ENCODE data around the gene DYTN.

Gene DYTN

DNA sequence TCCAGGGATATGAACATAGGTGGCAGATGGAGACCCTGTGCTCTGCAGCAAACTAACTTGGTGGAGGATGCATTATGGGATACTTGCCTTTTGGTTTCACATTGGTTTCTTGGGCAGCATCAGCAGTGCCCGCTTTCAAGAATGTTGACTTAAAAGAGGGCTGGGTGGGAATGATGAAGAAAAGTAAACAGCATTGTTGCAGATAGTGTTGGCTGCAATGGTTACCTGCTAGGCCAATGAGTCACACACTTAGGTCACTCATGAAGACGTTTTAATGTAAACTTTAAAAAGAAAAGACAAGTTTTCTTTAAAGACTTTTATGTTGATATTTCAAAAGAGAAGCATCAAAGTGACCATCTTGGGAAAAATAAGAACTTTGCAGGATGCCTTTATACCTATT is 102.0 kb downstream of the DYTN start:
- DNase-seq (ENCODE audit: extremely low read depth in 1 of 2, low read depth in 1 of 2) = no peak

DNA sequence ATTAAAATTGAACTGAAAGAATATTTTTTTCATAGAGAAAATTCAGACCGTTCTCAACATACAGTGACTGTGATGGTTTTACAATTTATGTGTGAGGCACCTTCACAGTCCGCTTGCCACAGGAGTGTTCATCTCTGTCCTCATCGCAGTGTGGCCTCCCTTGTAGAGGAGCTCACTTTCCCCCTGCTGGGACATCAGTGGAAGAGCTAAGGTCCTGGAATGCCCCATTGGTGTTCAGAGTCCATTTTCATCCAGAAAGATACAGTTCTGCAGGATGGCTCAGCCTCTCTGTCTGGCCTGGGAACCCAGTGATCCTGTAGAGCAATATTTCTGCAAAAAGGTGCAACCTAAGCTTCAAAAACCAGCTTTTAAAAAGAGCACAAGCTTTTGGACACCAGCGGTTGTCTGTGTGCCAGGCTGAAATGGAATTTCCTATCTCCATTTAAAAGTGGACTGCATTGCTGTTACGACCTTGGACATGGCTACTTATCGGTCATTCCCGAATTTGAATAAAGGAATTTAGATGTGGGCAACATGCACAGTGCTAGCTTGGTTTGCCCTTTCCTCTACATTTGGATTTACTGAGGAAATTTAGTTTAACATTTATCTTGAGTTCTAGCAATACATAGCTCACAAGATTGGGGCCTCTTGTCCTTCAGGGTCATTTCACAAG is 102.6 kb downstream of the DYTN start:
- no peak for DNase-seq (ENCODE audit: extremely low read depth in 1 of 2, low read depth in 1 of 2)

DNA sequence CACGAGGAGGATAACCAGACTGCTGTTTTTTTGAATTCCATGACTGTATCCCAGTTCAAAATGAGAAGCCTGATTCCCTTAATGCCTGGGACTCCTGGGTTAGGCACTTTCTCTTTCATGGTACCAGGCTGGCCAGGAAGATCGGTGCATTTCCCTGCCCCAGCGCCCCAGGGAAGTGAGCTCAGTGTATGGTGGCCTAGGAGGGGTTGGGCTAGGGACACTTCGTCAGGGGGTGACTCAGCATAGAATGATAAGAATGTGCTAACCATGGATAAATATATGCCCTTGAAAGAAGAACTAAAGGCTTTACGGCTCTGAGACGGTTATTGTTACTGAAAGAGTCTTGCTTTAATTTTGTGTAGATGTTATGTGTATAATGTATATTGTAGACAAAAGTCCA is 103.4 kb downstream of the DYTN start:
- no peak for DNase-seq (ENCODE audit: extremely low read depth in 1 of 2, low read depth in 1 of 2)

DNA sequence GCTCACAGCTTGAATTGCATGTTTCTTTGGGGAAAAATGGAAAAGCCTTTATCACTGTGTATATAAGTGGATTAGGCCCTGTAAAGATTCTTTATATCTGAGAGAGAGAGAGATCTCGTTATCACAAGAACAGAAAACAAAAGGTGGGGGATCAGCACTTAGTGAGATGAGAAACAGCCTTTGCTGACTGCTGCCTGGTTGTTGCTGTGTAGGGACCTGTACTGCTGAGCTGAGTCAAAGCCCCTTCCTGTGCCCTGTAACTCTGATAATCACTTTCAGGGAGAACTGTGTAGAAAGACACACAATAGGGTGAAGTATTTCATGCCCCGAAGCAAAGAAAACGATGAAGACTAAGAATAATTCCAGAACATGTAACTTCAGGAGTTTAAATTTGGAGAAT is 106.5 kb downstream of the DYTN start:
- no peak for DNase-seq (ENCODE audit: extremely low read depth in 1 of 2, low read depth in 1 of 2)

DNA sequence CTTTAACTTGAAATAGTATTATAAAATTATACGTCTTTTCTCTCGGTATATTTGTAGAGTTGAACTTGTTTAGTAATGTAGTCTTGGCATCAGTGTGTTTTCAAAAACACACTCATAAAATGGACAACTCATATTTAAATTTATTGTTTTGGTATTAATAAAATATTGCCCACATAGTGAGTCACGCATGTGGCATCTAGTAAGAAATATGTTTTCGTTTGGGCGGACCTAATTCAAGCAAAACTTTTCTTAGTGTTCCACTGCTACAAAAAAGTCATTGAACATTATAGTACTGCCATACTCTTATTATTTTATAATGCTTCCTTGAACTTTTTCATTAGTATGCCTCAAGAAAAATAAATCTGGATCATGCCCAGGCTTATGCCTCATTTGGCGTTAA is 107.0 kb downstream of the DYTN start:
- no peak for DNase-seq (ENCODE audit: extremely low read depth in 1 of 2, low read depth in 1 of 2)

DNA sequence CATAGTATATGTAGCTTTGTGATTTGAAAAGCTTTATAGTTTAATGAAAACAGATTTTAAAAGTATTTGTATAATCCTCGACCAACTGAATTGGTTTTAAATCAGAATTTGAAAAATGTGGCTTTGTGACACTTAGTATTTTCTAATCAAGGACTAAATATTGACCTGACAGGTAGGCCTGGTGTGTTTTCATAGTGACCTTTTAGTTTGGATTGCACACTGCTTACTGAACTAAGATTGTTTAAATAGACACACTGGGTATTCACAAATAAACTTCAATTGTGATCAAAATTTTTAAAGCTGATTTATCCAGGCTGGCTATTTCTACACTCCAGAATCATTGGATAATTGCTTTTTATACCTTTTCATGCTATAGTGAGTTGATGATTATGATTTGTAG is 107.7 kb downstream of the DYTN start:
- DNase-seq (ENCODE audit: extremely low read depth in 1 of 2, low read depth in 1 of 2) = no peak

DNA sequence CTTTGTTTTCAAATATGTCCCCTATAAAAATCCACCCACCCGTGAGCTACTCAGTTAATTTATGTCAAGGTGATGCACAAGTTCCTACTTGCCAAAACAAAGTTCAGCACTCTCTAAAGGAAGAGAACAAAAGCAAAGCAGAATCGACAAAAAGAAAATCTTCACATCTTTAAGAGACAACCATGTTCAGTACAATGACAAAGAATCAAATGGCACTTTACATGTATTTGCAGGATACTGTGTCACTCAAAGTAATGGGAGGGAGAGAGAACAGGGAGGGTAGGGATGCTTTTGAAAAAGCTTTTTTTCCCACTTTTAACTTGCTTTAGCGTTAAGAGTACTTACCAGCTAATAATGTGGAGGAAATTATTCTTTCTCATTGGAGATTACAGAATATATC is 115.0 kb downstream of the DYTN start:
- DNase-seq (ENCODE audit: extremely low read depth in 1 of 2, low read depth in 1 of 2) = no peak
